GM19467 (cell line): ENCODE measurements around the gene CFC1.
"Not testable (repeated sequence)": the region's sequence is repeated elsewhere in the genome, so short reads cannot be mapped to it uniquely, and the experiment has no call there.

ENCODE experiments used
- ATAC-seq: cut with Tn5 transposase; IDR thresholded peaks from one replicate; pipeline ENCODE4 v1.9.1; 2021; ENCODE audit warnings: mild to moderate bottlenecking, moderate library complexity; ENCODE audit not compliant: unreplicated experiment

The CFC1 gene

DNA sequence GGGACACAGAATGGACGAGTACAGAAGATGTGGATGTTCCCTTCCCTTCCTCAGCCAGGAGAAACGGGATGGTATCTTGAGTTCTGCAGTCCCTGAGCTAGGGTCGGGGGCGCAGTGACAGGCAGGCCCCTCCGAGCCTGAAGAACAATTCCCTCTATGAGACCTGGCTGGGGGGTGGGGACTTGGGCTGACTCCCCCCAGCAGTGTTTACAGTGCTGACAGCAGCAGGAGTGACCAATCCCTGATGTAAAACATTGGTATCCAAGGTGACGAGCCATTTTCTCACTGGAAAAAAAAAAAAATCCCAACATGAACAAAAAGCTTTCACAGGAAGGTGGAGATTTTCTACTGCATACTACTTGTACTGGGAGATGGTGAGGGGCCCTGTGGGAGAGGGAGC lies at the start of gene CFC1:
Gene CFC1, minus strand, starts transcription at position 183 of the 400 bp plus-strand sequence. CDS start 288 bp downstream, outside the sequence.
- ATAC-seq, result not testable (repeated sequence)

DNA sequence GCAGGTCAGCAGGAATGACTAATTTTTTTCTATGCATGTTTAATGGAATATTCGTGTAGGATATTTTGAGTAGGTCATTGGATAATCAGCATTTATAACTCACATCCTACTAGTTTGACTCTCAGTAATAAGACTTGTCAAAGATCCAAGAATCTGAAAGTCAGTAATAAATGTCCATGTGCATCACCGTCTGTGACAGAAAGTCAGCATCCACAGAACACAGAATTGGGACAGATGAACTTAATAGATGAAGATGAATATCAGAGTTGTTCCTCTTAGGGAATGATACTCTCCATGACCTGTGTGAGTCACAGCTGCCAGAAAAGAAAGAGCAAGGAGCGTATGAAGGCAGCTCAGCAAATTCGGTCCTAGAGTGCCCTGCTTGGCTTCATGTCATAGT lies 42.3 kb upstream of the CFC1 start:
- ATAC-seq, result not testable (repeated sequence)

DNA sequence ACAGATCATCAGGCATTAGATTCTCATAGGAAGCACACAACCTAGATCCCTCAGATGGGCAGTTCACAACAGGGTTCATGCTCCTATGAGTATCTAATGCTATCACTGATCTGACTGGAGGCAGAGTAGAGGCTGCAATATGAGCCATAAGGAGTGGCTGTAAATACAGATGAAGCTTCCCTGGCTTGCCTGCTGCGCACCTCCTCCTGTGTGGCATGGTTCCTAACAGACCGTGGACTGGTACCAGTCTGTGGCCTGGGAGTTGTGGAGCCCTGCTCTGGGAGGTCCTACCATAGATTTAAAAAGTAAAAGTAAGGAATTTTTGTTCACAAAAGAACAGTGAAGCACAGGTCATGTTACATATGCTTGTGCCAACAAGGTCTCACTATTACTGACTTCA lies 39.6 kb upstream of the CFC1 start:
- not testable (repeated sequence) for ATAC-seq

DNA sequence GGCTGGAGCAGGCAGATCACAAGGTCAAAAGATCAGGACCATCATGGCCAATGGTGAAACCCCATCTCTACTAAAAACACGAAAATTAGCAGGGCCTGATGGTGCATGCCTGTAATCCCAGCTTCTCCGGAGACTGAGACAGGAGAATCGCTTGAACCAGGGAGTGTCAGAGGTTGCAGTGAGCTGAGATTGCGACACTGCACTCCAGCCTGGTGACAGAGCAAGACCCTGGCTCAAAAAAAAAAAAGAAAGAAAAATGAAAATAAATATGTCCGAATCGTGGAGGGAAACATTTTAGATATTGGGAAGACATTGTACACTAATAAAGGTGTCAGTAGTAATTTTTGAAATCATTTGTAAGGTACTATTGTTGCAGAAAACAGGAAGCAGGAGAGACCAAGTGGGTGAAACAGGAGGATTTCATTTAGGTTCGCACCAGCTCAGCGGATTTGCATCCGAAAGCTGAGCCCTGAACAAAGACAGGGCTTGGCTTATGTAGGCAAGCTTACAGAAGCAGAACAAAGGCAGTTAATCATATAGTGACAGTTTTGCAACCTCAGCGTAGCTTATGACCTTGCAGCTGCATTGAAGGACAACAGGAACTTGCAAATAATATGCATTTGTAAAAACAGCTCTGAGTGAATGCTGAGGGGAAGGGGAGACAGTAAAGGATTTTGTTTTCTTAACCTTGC lies 29.6 kb upstream of the CFC1 start:
- not testable (repeated sequence) for ATAC-seq

DNA sequence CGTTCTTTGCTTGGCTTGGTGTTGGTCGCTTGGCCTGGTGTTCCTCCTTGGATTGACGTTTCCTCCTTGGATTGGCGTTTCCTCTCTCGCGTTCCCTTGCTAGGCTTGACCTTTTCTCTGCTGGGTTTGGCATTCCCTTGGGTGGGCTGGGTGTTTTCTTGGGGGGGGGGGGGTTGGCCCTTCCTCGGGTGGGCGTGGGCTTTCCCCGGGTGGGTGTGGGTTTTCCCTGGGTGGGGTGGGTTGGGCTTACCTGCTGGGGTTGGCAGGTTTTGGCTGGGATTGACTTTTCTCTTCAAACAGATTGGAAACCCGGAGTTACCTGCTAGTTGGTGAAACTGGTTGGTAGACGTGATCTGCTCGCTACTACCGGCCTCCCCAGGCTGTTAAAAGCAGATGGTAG lies 11.8 kb upstream of the CFC1 start, which contains the start of gene POTEJ:
Gene POTEJ, plus strand, starts transcription at position 301 of the 400 bp plus-strand sequence. Its CDS starts 93 bp downstream, at position 394.
- ATAC-seq, result not testable (repeated sequence)

DNA sequence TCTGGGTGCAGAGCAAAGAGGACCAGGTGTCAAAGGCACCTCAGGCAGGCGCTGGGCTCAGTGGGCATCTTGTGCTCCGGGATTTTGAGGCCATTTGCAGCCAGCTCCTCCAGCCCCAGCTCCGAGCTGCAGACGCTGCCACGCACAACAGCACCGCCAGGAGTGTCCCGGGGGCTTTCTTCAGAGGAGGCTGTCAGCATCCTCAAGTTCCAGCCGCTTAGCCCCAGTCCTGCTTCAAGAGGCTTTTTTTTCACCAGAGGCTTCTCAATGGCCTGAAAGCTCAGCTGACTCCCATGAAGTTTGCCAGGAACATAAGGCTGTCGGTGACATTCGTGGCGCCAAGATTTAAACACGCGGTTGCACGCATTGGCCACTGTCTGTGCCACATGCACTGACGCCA lies 11.1 kb upstream of the CFC1 start:
- not testable (repeated sequence) for ATAC-seq

DNA sequence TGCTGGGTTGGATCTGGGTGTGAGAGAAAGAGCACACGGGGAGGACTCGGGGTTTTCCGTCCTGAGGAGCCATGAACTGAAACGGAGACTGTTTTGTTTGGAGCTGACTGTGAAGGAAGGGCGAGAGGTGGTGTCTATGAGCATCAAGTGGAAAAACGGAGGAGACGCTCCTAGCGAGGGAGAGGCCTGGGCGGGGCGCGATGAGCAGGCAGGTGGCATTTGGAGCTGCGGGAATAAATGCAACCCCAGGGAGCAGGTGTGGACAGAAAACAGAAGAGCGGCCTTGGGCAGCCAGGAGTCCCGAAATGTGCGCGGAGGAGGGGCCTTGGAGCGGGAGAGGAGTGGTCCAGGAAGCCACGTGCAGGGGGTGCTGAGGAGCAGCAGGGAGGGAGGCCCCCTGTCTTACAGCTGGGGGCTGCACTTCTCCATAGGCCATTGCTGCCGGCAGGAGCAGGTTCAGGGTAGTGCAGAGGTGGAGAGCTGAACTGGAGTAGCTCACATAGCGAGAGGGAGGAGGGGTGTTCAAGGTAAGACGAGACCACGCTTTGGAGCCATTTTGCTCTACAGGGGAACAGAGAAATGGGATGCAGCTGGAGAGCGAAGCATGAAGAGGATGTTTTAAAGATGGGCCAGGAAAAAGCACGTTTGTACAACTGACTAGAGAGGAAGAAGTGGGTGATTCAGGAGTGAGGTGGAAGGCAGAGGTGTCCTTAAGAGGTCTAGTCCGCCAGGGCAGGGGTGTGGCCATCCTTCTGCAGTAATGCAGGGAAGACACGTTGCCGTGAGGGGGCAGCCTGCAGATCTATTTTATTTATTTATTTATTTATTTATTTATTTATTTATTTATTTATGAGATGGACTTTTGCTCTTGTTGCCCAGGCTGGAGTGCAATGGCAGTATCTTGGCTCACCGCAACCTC lies 9.9 kb upstream of the CFC1 start:
- ATAC-seq, result not testable (repeated sequence)

DNA sequence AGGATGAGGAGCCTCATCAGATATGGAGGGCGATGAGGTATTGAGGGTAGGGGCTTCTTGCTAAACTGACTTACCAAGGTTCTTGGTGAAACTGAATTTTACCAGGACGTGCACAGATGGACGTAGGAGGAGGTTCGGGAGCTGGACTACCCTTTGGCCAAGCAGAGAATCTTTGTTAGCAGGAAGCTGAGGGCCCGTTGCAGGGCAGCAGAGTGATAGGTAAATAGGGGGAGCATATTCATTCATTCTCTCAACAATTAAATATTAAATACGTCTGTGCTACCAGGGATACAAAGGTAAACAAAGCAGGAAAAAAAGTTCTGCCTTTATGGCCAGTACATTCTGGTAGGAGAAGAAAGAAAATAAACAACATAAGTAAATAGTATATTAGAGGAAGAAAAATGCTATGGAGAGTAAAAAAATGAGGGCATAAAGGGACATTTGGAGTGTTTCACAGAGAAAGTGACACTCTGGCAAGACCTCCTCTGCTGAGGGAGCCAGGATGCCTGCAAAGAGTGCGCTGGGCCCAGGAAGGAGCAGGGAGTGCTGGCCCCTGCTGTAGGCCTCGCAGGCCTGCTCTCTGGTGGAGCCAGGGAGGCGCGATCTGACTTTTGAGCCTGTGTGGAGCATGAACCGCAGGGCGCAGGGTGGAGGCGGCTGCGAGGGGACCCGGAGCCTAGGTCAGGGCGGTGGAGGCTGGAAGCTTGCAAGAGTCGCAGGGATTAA lies 9.1 kb upstream of the CFC1 start:
- ATAC-seq, result not testable (repeated sequence)

DNA sequence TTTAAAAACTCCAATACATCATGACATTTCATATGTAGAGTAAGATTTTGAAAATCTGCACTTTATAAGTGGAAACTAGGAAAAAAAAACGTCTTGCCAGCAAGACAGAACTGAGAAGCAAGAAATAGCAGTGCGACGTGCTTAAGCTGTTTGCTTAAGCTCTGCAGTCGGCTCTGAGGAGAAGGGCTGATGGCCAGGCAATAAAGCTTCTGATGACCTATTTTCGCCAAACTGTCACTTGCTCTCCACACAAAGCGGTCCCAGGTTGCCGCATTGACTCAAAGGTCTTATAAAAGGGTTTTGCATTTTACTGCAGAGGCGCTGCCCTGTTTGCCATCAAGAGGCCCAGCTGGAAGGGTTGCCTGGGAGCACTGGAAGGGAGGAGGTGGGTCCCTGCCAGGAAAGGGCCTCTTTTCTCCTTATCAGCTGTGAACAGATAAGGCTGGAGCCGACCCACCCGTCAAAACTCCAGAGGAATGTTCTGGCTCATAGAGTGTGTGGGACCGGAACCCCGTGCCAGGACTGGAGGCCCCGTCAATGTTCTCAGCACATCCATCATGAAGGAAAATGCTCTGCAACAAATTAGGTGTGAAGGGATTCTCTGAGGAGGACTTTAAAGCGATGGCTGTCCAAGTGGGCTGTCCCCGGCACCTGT lies 2.4 kb upstream of the CFC1 start:
- not testable (repeated sequence) for ATAC-seq

DNA sequence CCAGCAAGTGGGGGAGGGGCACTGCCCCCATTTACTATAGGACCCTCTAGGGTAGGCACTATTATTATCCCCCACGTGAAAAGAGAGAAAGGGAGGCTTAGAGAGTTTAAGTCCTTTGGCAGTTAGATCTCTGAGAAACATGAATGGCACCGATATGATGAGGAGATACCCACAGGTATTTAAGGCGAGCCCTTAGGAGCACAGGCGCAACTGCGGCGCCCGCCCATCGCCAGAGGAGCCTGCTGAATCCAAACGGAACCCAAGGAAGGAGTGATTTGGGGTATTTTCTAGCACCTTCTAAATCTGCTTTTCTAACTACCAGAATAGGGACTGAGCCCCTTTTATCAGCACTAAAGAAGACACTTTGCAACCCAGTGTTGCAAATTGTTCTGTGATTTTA lies 551 bp upstream of the CFC1 start:
- ATAC-seq, result not testable (repeated sequence)

DNA sequence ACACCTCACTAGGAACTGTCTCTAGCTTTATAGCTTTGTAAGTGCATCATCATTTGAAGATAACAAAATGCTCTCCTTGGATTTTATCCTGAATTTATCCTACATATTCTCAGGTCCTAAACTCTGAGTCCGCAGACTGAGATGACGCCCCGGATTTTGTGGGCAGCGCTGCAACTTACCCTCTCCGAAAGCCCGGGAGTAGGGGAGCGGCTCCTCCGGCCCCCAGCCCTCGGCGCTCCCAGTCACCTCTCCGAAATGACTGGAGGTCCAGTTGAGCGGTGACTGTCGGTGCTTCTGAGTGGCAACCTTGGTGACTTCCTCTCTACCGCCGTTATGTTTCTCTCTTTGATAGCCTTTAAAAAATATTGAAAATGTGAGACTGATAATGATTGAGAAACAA lies 912 bp downstream of the CFC1 start:
- not testable (repeated sequence) for ATAC-seq

DNA sequence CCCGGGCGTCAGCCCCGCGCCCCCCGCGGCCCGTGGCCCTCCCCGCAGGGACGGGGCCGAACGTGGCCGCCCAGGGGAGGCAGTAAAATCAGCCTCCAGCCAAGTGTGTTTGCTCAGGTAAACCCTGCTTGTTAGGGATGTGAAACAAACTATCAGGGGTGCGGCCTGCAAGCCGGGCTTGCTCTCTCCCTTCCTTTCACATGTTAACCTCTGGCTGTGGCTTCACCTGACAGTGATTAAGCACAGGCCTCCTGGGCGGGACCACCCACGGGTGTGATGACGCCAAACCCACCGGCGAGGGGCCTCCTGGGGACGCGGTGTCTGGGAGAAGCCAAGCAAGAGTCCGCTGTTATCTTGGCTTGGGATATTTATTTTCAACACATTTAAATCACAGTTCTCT lies 1.4 kb downstream of the CFC1 start:
- ATAC-seq, result not testable (repeated sequence)

DNA sequence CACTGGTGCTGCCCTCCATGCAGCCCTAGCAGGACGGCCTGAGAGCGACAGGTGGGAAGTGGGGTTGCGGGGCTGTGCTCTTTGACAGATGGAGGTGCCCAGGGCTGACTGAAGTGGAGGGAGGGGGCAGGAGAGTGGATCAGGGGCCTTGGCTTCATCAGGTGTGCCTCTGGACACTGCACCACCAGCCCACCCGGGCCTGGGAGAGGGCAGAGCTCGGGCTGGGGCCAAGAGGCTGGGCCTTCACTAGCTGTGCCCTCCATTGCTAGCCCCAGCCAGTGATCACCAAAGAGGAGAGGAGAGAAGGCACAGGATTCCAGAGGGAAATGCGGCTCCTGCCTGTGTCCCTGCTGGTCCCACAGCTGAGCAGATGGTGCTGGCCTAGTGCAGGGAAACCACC lies 2.6 kb downstream of the CFC1 start:
- not testable (repeated sequence) for ATAC-seq

DNA sequence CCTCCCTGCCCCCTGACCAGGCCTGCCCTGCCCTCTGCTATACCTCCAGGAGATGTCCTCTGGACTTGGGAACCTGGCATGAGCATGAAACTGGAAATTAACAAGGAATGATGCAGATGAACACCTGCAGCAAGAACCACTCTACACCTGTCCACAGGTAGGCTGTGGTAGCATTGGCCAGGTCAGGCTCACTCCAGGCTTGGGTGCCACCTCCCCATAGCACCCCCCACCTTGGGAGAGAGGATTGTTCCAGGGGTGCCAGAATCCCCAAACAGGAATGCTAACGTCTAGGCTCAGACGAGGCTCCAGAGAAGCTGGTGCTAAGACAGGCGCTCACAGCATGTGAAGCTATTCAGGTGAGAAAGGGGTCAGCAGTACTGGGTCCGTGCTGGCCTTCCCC lies 5.4 kb downstream of the CFC1 start:
- ATAC-seq, result not testable (repeated sequence)

DNA sequence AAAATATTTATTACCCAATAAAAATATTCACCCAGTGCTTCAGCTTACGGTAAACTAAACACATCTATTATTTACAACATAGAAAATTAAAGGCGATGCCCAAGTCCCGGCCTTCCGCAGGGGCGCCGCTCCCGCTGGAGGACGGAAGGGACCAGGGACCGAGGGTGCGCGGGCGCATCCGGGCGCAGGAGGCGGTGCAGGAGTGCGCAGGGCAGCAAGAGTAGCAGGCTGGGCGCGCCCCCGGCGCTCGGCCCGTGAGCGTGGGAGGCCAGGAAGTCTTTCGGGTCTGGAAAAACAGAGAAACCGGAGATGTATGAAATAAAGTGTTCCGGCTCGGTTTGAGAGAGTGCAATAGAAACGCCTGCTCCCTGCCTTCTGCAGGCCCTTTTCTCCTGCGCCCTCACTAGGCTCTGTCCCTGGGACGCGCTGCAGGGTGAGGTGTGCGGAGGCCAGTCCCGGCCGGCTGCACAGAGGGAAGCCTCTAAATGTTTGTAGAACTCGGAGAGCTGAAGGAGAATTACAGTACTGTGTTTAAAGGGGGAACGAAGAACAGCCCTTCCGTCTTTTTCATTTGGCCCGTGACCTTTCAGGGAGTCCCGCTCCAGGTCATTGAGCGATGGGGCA lies 6.5 kb downstream of the CFC1 start:
- not testable (repeated sequence) for ATAC-seq

DNA sequence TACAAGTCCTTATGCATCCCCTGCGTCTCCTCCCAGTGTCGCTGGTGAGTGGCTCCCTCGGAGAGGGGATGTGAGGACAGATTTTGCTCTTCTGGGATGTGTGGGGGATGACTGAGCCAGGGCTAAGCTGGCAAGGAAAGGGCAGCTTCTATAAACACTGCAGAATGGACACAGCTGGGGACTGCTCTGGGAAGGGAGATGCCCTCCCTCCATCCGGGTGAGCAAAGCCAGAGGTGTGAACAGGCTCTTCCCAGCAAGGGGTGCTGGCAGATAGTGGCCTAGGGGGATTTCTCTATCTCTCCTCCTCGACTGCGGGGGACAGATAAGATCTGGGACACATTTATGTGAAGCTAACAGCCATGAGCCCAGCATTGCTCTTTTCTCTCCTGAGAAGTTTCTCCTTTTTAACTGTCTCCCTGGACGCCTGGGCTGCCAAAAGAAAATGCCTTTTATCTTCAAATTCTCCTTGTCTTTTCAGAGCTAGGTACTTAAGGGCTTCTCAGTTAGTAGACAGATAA lies 8.5 kb downstream of the CFC1 start:
- not testable (repeated sequence) for ATAC-seq

DNA sequence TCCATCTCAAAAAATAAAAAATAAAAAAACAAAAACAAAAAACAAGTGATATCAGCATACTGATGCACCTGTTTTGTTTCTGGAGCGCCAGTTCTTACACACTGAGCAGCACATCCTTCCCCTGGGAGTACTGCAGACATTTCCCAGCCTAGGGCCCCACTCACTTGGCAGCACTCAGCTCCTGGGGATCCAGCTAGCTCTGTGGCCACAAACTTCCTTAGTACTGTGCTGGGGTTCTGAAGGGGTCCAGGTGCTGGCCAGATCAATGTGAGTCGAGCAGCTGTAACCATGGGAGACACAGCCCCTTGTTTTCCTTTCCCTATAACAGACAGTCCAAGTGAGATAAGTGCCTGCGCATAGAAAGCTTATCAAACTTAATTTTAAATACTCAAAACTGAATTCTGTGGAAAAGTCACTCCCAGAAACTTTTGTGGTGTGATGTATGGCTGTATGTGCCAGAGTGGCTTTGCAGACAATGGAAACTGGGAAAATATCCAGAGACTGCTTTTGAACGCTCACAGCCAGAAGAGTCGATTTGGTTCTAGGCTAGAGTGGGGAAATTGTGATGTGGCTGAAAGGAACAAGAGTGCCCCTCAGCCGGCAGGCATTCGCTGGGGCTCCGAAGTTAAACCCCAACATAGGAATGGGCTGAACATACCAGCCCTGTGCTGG lies 9.1 kb downstream of the CFC1 start:
- not testable (repeated sequence) for ATAC-seq

DNA sequence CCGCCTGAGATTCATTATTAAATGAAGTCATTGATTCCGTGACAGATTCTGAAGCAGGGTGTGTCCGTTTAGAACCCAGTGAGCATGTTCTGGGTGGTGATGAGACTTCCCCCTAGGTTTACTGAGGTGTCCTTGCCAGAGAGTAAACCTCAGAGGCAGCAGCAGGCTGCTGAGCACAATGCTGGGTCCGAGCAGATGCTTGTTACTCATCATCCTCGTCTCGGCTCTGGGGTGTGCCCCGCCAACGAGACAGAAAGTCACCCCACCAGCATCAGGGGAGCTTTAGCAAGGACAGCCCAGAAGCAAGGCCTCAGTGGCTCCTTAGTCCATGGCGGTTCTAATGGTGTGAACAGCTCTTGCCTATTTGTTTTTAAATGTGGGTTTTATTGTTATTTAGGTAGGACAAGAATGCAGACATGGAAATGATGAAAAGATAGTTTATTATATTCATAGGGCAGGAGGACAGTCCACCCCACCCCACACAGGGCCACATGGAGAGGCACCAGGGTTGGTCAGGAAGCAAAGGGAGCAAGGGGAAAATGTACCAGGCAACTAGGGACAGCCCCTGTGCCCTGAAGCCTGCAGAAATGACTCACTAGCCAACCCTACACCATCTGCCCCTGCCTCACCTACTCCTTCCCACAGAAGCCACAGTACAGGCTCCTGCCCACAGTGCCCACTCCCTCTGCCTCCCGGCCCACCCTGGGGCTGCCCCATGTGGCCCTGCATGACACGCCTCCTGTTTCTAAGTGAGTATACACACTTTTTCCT lies 10.5 kb downstream of the CFC1 start:
- not testable (repeated sequence) for ATAC-seq
